ENCODE results near the gene PPFIA1.
"Not testable (repeated sequence)": the region's sequence is repeated elsewhere in the genome, so short reads cannot be mapped to it uniquely, and the experiment has no call there.

The PPFIA1 gene

GRCh38 chr11:70252844-70253243 is 17.6 kb upstream of the PPFIA1 start:
- DNase-seq, result no peak

DNA sequence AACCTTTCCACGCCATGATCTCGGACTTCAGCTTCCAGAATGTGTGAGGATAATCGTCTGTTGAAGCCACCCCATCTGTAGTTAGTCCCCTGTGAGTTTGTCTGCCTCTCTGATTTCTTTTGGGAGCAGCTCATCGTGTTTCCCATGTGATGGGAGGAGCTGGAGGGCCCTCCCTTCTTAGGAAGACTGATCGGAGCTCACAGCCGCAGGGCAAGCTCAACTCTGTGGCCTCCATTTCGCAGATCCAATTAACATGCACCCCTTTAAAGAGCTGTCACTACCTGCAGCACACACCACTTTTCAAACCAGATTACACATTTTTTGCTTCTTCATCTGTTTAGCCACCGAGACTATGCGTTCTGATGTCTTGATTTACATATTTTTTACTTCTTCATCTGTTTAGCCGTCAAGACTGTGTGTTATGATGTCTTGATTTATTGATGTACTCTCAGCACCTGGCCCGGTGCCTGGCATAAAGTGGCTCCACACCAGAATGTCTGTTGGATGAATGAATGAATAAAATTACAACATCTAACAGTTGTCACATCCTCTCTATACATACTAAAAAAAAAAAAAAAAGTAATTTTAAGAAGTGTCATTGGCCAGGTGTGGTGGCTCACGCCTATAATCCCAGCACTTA is 14.9 kb upstream of the PPFIA1 start:
- no peak for DNase-seq

GRCh38 chr11:70259077-70259476 is 11.4 kb upstream of the PPFIA1 start:
- DNase-seq, result not testable (repeated sequence)

DNA sequence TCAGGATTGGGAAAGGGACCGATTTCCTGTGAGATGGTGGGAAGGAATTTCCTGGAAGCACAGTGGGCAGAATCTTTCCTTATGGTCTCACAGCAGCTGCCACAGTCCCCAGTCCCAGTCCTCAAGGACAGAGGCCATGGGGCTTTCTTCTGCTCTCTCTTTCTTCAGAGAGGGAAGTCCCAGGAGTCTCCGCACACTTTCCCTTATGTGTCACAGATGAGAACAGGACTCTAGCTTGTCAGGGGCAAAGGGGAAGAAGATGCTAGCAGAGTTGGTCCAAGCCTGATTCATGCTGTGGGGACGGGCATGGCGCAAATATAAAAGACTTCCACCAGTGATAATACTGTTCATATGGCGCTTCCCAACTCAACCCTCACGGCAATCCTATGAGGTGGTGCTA is 7.5 kb upstream of the PPFIA1 start:
- no peak for DNase-seq

DNA sequence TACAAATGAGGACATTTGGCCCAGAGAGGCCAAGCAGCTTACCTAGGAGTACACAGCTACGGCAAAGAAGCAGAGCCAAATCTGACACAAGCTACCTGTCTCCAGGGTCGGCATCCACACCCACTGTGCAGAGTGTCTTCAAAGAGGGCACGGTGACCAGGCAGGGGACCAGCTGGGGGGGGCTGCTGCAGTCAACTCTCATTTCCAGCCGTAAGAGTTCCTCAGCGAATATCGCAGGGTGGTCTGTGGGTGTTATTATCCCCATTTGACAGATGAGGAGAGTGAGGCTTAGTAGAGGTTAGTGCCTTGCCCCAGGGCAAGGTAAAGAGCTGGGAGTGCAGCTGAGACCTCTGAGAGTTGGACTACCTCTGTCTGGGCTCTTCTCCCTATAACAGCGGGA is 7.1 kb upstream of the PPFIA1 start:
- DNase-seq, result no peak

DNA sequence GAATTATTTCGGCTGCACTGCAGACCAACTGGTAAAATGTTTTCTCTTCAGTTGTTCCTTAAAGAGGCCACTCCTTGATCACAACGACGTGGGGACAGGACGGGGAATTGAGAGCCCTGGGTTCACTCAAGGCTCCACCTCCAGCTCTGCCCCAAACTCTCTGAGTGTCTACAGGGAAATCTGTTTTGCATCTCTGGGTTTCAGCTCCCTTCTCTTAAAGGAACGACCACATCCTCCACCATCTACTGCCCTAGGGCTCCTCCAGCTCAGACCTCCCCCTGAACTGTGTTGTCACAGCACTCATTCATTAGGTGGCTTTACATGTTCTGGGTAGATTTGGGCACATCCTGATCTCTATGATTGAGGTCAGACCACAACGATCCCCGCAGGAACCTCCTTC is 5.1 kb upstream of the PPFIA1 start:
- no peak for DNase-seq

DNA sequence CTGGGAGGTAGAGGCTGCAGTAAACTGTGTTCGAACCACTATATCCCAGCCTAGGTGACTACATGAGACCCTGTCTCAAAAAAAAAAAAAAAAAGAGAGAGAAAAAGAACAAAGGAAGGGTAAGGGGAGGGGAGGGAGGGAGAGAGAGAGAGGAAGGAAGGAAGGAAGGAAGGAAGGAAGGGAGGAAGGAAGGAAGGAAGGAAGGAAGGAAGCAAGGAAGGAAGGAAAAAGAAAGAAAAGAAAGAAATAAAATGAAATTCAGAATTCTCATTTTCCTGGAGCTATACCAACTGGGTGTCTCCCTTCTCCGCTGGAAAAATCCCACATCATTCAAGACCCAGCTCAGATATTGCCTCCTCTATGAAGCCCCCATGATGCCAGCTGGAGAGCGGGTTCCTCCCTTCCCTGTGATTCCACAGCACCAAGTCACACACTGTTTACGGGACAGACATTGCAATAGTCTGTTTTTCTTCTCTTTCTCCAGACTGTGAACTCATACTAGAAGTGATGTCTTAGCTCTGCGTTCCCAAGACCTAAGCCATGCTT is 3.0 kb upstream of the PPFIA1 start:
- no peak for DNase-seq

DNA sequence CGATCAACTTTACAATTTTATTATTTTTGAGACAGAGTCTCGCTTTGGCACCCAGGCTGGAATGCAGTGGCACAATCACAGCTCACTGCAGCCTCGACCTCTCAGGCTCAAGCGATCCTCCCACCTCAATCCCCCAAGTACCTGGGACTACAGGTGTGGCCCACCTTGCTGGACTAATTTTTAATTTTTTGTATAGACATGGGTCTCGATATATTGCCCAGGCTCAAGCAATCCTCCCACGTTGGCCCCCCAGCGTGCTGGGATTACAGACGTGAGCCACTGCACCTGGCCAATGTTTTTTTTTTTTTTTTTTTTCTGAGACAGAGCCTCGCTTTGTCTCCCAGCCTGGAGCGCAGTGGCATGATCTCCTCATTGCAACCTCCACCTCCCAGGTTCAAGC is 2.0 kb upstream of the PPFIA1 start:
- DNase-seq, result no peak

- DNase-seq, result peak; percentile 34
Observed at GRCh38 chr11:70270877-70271648, 573 bp downstream of the PPFIA1 start.

GRCh38 chr11:70271649-70271953 is 1.1 kb downstream of the PPFIA1 start:
- no peak for DNase-seq

DNA sequence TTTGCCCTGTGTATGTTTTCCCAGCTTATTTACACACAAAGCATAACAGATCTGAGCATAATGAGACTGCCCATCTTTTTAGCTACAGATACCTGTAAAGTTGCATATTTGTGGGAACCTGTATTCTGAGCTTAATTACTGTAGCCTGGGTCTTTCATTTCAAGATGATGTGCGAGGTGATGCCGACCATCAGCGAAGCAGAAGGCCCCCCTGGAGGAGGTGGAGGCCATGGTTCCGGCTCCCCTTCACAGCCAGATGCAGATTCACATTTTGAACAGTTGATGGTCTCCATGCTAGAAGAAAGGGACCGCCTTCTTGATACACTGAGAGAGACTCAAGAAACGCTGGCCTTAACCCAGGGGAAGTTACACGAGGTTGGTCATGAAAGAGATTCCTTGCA is 1.5 kb downstream of the PPFIA1 start:
- no peak for DNase-seq

- DNase-seq, result no peak
Observed at GRCh38 chr11:70278994-70279393, 8.5 kb downstream of the PPFIA1 start.

DNA sequence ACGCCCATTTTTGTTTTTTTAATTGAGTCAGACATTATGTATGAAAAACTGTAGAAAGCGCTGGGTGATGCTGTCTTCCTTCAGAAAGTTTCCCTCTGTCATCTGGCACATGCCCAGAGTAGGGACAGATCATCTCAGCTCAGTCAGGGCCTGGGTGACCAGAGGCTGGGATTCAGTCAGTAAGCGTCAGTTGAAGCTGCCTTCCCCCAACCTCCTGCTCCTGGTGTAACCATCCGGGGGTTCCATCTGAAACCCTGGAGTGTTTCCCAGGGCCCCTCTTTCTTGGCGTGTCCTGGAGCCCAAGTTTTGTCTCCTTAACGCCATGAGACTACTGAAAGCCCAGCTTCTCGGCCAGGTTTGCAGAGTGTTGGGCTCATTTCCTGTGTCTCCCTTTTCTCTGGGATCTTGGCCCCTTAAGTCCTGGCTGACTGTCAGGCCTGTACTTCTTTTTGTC is 10.7 kb downstream of the PPFIA1 start:
- DNase-seq, result no peak

GRCh38 chr11:70282012-70282411 is 11.5 kb downstream of the PPFIA1 start:
- no peak for DNase-seq

GRCh38 chr11:70288721-70289120 is 18.2 kb downstream of the PPFIA1 start:
- DNase-seq, result no peak

- DNase-seq, result no peak
Observed at GRCh38 chr11:70289582-70289981, 19.1 kb downstream of the PPFIA1 start.

- DNase-seq, result no peak
Observed at GRCh38 chr11:70290361-70291065, 20.0 kb downstream of the PPFIA1 start.

- no peak for DNase-seq
Observed at GRCh38 chr11:70292166-70292565, 21.7 kb downstream of the PPFIA1 start.

GRCh38 chr11:70292863-70293262 is 22.4 kb downstream of the PPFIA1 start:
- DNase-seq, result no peak

DNA sequence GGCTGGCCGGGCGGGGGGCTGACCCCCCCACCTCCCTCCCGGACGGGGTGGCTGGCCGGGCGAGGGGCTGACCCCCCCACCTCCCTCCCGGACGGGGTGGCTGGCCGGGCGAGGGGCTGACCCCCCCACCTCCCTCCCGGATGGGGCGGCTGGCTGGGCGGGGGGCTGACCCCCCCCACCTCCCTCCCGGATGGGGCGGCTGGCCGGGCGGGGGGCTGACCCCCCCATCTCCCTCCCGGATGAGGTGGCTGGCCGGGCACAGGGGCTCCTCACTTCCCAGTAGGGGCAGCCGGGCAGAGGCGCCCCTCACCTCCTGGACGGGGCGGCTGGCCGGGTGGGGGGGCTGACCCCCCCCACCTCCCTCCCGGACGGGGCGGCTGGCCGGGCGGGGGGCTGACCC is 24.7 kb downstream of the PPFIA1 start:
- not testable (repeated sequence) for DNase-seq

- no peak for DNase-seq
Observed at GRCh38 chr11:70296681-70297080, 26.2 kb downstream of the PPFIA1 start.

GRCh38 chr11:70297341-70297740 is 26.9 kb downstream of the PPFIA1 start:
- DNase-seq, result peak; percentile 3

GRCh38 chr11:70298243-70298915 is 27.9 kb downstream of the PPFIA1 start:
- DNase-seq, result no peak

Measured in activated CD4-positive, alpha-beta T cell treated with anti-CD3 and anti-CD28 coated beads, Interleukin-2, Interleukin-6, amounts not matched to agents 100 ng/mL and 50 ng/mL, durations not matched to agents 16 hours and 8 hours (primary cell).